Fibroblast of lung (primary cell): Measurements from ENCODE around the gene CACNG7.

Experiments used
- CTCF ChIP-seq, 2 donors: IDR thresholded peaks in 1 of 2; conservative IDR thresholded peaks in 1 of 2; 1 replicate in 1 of 2; 2 replicates in 1 of 2; pipeline ENCODE4 v1.5.1; 2011 to 2012; ENCODE audit warnings: low read length in 2 of 2, control low read depth in 1 of 2, inconsistent platforms in 1 of 2, low read depth in 1 of 2, mild to moderate bottlenecking in 1 of 2
- EZH2 ChIP-seq: IDR thresholded peaks from 2 replicates; pipeline ENCODE4 v1.5.1; 2012; ENCODE audit warnings: low read length, control low read depth, mild to moderate bottlenecking; ENCODE audit errors: missing control alignments

DNA sequence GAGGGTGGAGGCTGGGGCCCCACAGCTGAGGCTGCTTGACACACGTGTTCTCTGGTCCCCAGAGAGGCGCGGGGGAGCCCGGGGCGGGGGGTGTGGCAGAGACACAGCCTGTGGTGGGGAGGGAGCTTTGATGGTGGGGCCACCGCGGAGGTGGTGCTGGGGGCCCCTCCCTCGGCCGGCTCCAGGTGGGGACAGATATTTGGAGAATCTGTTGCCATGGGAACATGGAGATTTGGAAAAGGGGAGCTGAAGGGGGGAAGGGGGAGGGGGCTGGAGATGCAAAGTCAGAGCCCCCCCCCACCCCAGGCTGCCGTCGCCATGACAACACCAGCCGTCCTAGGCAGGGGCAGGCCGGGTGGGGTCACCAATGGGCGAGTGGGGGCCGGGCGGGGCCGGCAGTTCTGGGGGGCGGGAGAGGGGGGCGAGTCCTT, 25.8 kb upstream of the CACNG7 start:
- TF ChIP-seq CTCF (conservative IDR thresholded peaks at IDR 0.05 in 1 of 2, IDR thresholded peaks at IDR 0.05 in 1 of 2; ENCODE audit: low read depth in 1 of 2, low read length in 2 of 2) (no peak), EZH2 (no peak)
